Lung (tissue), 12 donors: ENCODE results near the gene PARD3. TPM values are rescaled to one million over a fixed set of nuclear protein-coding genes. Genes with fewer than 3 reads are reported as not detected.

ENCODE experiments used
- ATAC-seq: fragments of 200-7000 bp; cut with Tn5 transposase; one replicate; pipeline ENCODE4 v1.9.1; 2020; ENCODE audit warnings: moderate number of reproducible peaks; ENCODE audit not compliant: insufficient read depth, low FRiP score
- DNase-seq, 3 donors: peaks; one replicate each; pipeline ENCODE4 v3.0.0-alpha.2; 2013 to 2017
- H3K27ac ChIP-seq, 2 donors: one replicate each; pipeline ENCODE4 v1.5.1; 2013; ENCODE audit warnings: mild to moderate bottlenecking in 2 of 2, moderate library complexity in 2 of 2, control low read depth in 1 of 2, inconsistent platforms in 1 of 2, low read depth in 1 of 2, low read length in 1 of 2
- H3K27me3 ChIP-seq, 3 donors: one replicate each; pipeline ENCODE4 v1.5.1; 2013; ENCODE audit warnings: low read length in 2 of 3; ENCODE audit not compliant: control insufficient read depth in 3 of 3, insufficient read depth in 3 of 3
- H3K36me3 ChIP-seq, 4 donors: one replicate each; pipeline ENCODE4 v1.5.1; 2013; ENCODE audit warnings: low read length in 4 of 4, mild to moderate bottlenecking in 1 of 4, moderate library complexity in 1 of 4; ENCODE audit not compliant: control insufficient read depth in 4 of 4, insufficient read depth in 4 of 4
- H3K4me1 ChIP-seq, 5 donors: one replicate each; pipeline ENCODE4 v1.5.1; 2013; ENCODE audit warnings: low read length in 5 of 5, mild to moderate bottlenecking in 2 of 5, moderate library complexity in 1 of 5; ENCODE audit not compliant: control insufficient read depth in 5 of 5, insufficient read depth in 5 of 5
- H3K4me3 ChIP-seq: one replicate; pipeline ENCODE4 v1.5.1; 2013; ENCODE audit warnings: mild to moderate bottlenecking, control low read depth, moderate library complexity
- H3K9ac ChIP-seq, 2 donors: one replicate each; pipeline ENCODE4 v1.5.1; 2013; ENCODE audit warnings: low read length in 2 of 2, control low read depth in 1 of 2; ENCODE audit not compliant: insufficient read depth in 1 of 2
- H3K9me3 ChIP-seq, 4 donors: one replicate each; pipeline ENCODE4 v1.5.1; 2013; ENCODE audit warnings: low read length in 3 of 4, mild to moderate bottlenecking in 1 of 4, moderate library complexity in 1 of 4; ENCODE audit not compliant: control insufficient read depth in 4 of 4, insufficient read depth in 3 of 4
- CTCF ChIP-seq: IDR thresholded peaks from 2 replicates; pipeline ENCODE4 v1.5.1; 2012; ENCODE audit warnings: mild to moderate bottlenecking; ENCODE audit errors: control extremely low read depth, extremely low read depth
- WGBS, 2 donors: extraction: QIAGEN DNeasy Blood & Tissue Kit; methylation state at CpG; one replicate each; pipeline ENCODE4 v1.1.7; 2013; 5-methylcytosine and 5-hydroxymethylcytosine counted together
- polyA plus RNA-seq, 2 donors: library from polyadenylated mRNA; stranded (reverse); fragments of 200-250 nt; gene quantifications; one replicate each; pipeline ENCODE4 v1.2.1, GENCODE V29; 2013
- total RNA-seq, 2 donors: library from RNA; depleted of rRNA in 1 of 2; stranded (reverse); fragments of >200 nt in 1 of 2; gene quantifications; one replicate each; pipeline ENCODE4 v1.2.1, GENCODE V29; 2014 to 2021
- donor health status: control.
- donor health status: control.
- donor health status: Bipolar disorder and iron deficiency.
- donor health status: healthy.
- donor health status: DM: yes; HTN: yes; CAD: no.

PARD3 gene
- total and polyA plus RNA-seq, 4 donors, result 10.3 to 69.2 (median 27.6) TPM

- DNase-seq (no peak), ATAC-seq (no peak)
- Histone ChIP-seq H3K27me3 (no peaks in the 10 kb centered on the region), H3K36me3 (peaks cover 0 to 13% (median 3%) of the 10 kb centered on the region in 4 donors), H3K4me1 (no peaks in the 10 kb centered on the region), H3K9me3 (no peaks in the 10 kb centered on the region), H3K4me3 (no peak overlapping the region), H3K27ac (no peak overlapping the region), H3K9ac (no peak overlapping the region)
- TF ChIP-seq CTCF, result no peak
- WGBS, 2 donors, result 74 to 88% methylated on average over 2 of the region's 2 CpGs
Measured at GRCh38 chr10:34333513-34333912, 481.6 kb downstream of the PARD3 start.

- 95% methylated on average over 4 of the region's 4 CpGs for WGBS, 2 donors
- DNase-seq, result no peak
- H3K4me1 ChIP-seq, result peaks cover 0 to 14% (median 4%) of the 10 kb centered on the region in 5 donors
Measured at GRCh38 chr10:34327184-34327583, 487.9 kb downstream of the PARD3 start.

GRCh38 chr10:34323192-34323591 lies 491.9 kb downstream of the PARD3 start:
- Histone ChIP-seq H3K4me1 (peaks cover 0 to 32% (median 9%) of the 10 kb centered on the region in 5 donors), H3K9ac (no peak overlapping the region), H3K9me3 (no peaks in the 10 kb centered on the region), H3K36me3 (peaks cover 3 to 7% (median 5%) of the 10 kb centered on the region in 4 donors), H3K4me3 (no peak overlapping the region), H3K27ac (no peak overlapping the region), H3K27me3 (no peaks in the 10 kb centered on the region)
- peak in 2 of 3 donors; percentile 29 to 33 for DNase-seq
- TF ChIP-seq CTCF, result no peak
- WGBS, 2 donors, result 16 to 31% methylated on average over 1 of the region's 1 CpG
- no peak for ATAC-seq

More at GRCh38 chr10:34327184-34327583, 487.9 kb downstream of the PARD3 start:
- Histone ChIP-seq H3K27me3 (no peaks in the 10 kb centered on the region), H3K9me3 (no peaks in the 10 kb centered on the region), H3K36me3 (peaks cover 3 to 11% (median 10%) of the 10 kb centered on the region in 4 donors), H3K4me3 (no peak overlapping the region), H3K27ac (no peak overlapping the region), H3K9ac (no peak overlapping the region)
- ATAC-seq, result no peak
- TF ChIP-seq CTCF, result no peak

GRCh38 chr10:34320265-34320664 lies 494.8 kb downstream of the PARD3 start:
- no peaks in the 10 kb centered on the region for H3K27me3 ChIP-seq
- peaks cover 0 to 42% (median 9%) of the 10 kb centered on the region in 5 donors for H3K4me1 ChIP-seq
- DNase-seq (peak; percentile 61 to 86 (median 80)), ATAC-seq (no peak)
- no peak overlapping the region for H3K4me3 ChIP-seq
- 62 to 77% methylated on average over 4 of the region's 4 CpGs for WGBS, 2 donors
- H3K36me3 ChIP-seq, result peaks cover 0 to 7% (median 1%) of the 10 kb centered on the region in 4 donors
- H3K9ac ChIP-seq, result no peak overlapping the region
- no peaks in the 10 kb centered on the region for H3K9me3 ChIP-seq
- H3K27ac ChIP-seq, result no peak overlapping the region
- no peak for TF ChIP-seq CTCF
